Ovary (tissue), 3 donors: ENCODE measurements around the gene SAXO1.

Experiments
- EP300 ChIP-seq: sonication (generic); formaldehyde crosslinking; IDR thresholded peaks from one replicate; pipeline ENCODE4 v1.6.1; 2017; ENCODE audit warnings: antibody characterized with exemption
- TF ChIP-seq, protein P1 (sequence below), 3 donors: fragments of 450-650 bp in 2 of 3; fragments of 200-600 bp in 1 of 3; IDR thresholded peaks; one replicate each; pipeline versions ENCODE4 v1.5.1 to v1.8.0; 2016 to 2022; ENCODE audit warnings: antibody characterized with exemption in 3 of 3, mild to moderate bottlenecking in 1 of 3
- donor health status: DM: no; HTN: no; CAD: no.

DNA sequence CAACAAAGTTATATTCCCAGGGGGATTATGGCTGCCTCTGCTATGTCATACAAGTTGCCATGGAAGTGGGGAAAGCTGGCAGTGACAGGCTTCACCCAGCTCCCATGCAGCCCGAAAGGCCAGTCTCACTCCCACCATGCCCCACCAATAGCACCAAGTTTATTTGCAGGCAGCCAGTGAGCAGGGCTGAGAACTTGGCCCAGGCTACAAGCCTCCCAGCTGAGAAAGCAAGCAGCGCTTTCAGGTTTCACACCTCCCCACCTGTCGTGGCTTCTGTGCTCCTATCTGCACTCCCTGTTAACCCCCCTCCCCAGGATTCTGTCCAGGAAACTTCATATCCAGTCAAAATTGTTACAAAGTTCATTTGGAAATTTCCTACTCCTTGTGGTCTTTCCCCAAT is 155.0 kb downstream of the SAXO1 start:
- TF ChIP-seq EP300 = no peak
- TF ChIP-seq, protein P1, sequence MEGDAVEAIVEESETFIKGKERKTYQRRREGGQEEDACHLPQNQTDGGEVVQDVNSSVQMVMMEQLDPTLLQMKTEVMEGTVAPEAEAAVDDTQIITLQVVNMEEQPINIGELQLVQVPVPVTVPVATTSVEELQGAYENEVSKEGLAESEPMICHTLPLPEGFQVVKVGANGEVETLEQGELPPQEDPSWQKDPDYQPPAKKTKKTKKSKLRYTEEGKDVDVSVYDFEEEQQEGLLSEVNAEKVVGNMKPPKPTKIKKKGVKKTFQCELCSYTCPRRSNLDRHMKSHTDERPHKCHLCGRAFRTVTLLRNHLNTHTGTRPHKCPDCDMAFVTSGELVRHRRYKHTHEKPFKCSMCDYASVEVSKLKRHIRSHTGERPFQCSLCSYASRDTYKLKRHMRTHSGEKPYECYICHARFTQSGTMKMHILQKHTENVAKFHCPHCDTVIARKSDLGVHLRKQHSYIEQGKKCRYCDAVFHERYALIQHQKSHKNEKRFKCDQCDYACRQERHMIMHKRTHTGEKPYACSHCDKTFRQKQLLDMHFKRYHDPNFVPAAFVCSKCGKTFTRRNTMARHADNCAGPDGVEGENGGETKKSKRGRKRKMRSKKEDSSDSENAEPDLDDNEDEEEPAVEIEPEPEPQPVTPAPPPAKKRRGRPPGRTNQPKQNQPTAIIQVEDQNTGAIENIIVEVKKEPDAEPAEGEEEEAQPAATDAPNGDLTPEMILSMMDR (IDR thresholded peaks at IDR 0.05) = no peak
